MM.1S (cell line): ENCODE data around the gene GTPBP3.

Experiments
- DNase-seq: peaks from one replicate; pipeline ENCODE4 v3.0.0-alpha.2; 2015
- H2AFZ ChIP-seq: fragments of 300-600 bp; sonication (generic); 2 replicates; pipeline ENCODE4 v1.6.0; 2016; ENCODE audit warnings: antibody characterized with exemption, low read length
- H3F3A ChIP-seq: fragments of 300-600 bp; sonication (generic); 2 replicates; pipeline ENCODE4 v1.6.1; 2016; ENCODE audit warnings: mild to moderate bottlenecking, antibody characterized with exemption, low read length, moderate library complexity, mixed read lengths; ENCODE audit not compliant: insufficient read depth
- H3K27ac ChIP-seq: fragments of 300-600 bp; sonication (generic); 2 replicates; pipeline ENCODE4 v1.5.1; 2016; ENCODE audit warnings: mild to moderate bottlenecking, low read length
- H3K27me3 ChIP-seq: fragments of 300-600 bp; sonication (generic); replicated peaks from 2 replicates; pipeline ENCODE4 v1.6.0; 2016; ENCODE audit warnings: low read length; ENCODE audit not compliant: insufficient read depth
- H3K36me3 ChIP-seq: fragments of 300-600 bp; sonication (generic); replicated peaks from 2 replicates; pipeline ENCODE4 v1.6.1; 2016; ENCODE audit warnings: mild to moderate bottlenecking, low read length, mixed read lengths; ENCODE audit not compliant: insufficient read depth
- H3K4me1 ChIP-seq: fragments of 300-600 bp; sonication (generic); 2 replicates; pipeline ENCODE4 v1.6.1; 2016; ENCODE audit warnings: low read length, mixed read lengths
- H3K4me2 ChIP-seq: fragments of 300-600 bp; sonication (generic); 2 replicates; pipeline ENCODE4 v1.6.0; 2016; ENCODE audit warnings: low read depth, low read length
- H3K4me3 ChIP-seq: fragments of 300-600 bp; sonication (generic); 2 replicates; pipeline ENCODE4 v1.5.1; 2016; ENCODE audit warnings: low read length, mixed read lengths
- H3K79me2 ChIP-seq: fragments of 300-600 bp; sonication (generic); 2 replicates; pipeline ENCODE4 v1.6.1; 2016; ENCODE audit warnings: mixed run types, low read length, mixed read lengths
- H3K9ac ChIP-seq: fragments of 300-600 bp; sonication (generic); 2 replicates; pipeline ENCODE4 v1.6.1; 2016; ENCODE audit warnings: low read length, mixed read lengths
- H3K9me2 ChIP-seq: fragments of 300-600 bp; sonication (generic); replicated peaks from 2 replicates; pipeline ENCODE4 v1.6.1; 2016; ENCODE audit warnings: mild to moderate bottlenecking, low read length, mixed read lengths; ENCODE audit not compliant: insufficient read depth
- H3K9me3 ChIP-seq: fragments of 300-600 bp; sonication (generic); replicated peaks from 2 replicates; pipeline ENCODE4 v1.6.1; 2016; ENCODE audit warnings: mild to moderate bottlenecking, low read length, mixed read lengths; ENCODE audit not compliant: insufficient read depth
- H4K20me1 ChIP-seq: fragments of 300-600 bp; sonication (generic); 2 replicates; pipeline ENCODE4 v1.6.1; 2016; ENCODE audit warnings: mild to moderate bottlenecking, low read length, moderate library complexity, mixed read lengths; ENCODE audit not compliant: insufficient read depth
- EZH2 ChIP-seq: fragments of 300-600 bp; sonication (generic); optimal IDR thresholded peaks from 2 replicates; pipeline ENCODE3; 2017; ENCODE audit warnings: low read depth, mild to moderate bottlenecking, antibody characterized with exemption, low read length, mixed read lengths
- EZH2phosphoT487 ChIP-seq: fragments of 300-600 bp; sonication (generic); IDR thresholded peaks from 2 replicates; pipeline ENCODE4 v1.6.1; 2018; ENCODE audit warnings: antibody characterized with exemption, low read length
- TF ChIP-seq, protein P1 (sequence below): fragments of 300-600 bp; sonication (generic); IDR thresholded peaks from 2 replicates; pipeline ENCODE4 v1.5.1; 2016; ENCODE audit warnings: antibody characterized with exemption, low read length, mixed read lengths

GTPBP3 gene

DNA sequence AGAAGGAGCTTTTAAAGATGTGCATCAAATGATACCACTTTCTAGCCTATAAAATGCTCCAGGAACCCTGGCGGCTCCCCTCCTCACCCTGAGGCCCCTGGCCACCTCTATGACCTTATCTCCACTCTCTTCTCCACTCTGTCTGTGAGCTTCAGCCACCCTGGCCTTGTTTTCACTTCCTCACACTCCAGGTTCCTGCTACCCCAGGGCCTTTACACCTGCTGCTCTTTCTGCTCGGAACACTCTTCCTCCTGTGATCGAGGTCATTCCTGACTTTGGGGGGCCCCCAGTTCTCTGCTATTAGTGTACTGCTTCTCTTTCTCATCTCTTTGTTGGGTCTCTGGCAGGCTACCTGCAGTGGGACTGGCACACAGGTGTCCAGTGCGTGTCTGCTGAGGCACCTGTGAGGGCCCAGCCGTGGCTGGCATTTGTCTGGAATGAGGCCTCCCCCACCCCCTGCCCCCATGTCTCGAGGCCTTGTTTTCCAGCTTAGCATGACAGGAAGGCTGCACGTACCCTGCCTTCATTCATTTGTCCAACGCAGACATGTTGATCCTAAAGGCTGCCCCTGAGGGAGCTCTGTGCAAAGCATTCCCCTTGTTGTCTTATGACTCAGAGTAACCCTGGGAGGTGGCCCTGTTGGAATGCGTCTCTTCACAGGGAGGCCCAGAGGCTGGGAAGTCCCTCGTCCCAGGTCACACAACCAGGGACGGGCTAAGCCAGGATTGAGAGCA, 25.7 kb upstream of the GTPBP3 start:
- Histone ChIP-seq H3K4me1 (peaks cover 7% of the 10 kb centered on the region; the same call in 1 of the 2 replicates), H3F3A (peaks cover 7% of the 10 kb centered on the region), H3K9ac (no peak overlapping the region), H3K27me3 (no peaks in the 10 kb centered on the region), H3K79me2 (peaks cover 64% of the 10 kb centered on the region), H3K36me3 (0 out of 2 replicates have a peak, but pooled peaks cover 4% of the 10 kb centered on the region), H4K20me1 (no peaks in the 10 kb centered on the region), H2AFZ (no peak overlapping the region), H3K27ac (no peak overlapping the region), H3K4me2 (no peak overlapping the region), H3K9me2 (no peaks in the 10 kb centered on the region), H3K9me3 (no peaks in the 10 kb centered on the region), H3K4me3 (no peak overlapping the region)
- no peak for DNase-seq
- TF ChIP-seq, protein P1, sequence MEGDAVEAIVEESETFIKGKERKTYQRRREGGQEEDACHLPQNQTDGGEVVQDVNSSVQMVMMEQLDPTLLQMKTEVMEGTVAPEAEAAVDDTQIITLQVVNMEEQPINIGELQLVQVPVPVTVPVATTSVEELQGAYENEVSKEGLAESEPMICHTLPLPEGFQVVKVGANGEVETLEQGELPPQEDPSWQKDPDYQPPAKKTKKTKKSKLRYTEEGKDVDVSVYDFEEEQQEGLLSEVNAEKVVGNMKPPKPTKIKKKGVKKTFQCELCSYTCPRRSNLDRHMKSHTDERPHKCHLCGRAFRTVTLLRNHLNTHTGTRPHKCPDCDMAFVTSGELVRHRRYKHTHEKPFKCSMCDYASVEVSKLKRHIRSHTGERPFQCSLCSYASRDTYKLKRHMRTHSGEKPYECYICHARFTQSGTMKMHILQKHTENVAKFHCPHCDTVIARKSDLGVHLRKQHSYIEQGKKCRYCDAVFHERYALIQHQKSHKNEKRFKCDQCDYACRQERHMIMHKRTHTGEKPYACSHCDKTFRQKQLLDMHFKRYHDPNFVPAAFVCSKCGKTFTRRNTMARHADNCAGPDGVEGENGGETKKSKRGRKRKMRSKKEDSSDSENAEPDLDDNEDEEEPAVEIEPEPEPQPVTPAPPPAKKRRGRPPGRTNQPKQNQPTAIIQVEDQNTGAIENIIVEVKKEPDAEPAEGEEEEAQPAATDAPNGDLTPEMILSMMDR = no peak
- TF ChIP-seq EZH2 (no peak), EZH2phosphoT487 (no peak)

DNA sequence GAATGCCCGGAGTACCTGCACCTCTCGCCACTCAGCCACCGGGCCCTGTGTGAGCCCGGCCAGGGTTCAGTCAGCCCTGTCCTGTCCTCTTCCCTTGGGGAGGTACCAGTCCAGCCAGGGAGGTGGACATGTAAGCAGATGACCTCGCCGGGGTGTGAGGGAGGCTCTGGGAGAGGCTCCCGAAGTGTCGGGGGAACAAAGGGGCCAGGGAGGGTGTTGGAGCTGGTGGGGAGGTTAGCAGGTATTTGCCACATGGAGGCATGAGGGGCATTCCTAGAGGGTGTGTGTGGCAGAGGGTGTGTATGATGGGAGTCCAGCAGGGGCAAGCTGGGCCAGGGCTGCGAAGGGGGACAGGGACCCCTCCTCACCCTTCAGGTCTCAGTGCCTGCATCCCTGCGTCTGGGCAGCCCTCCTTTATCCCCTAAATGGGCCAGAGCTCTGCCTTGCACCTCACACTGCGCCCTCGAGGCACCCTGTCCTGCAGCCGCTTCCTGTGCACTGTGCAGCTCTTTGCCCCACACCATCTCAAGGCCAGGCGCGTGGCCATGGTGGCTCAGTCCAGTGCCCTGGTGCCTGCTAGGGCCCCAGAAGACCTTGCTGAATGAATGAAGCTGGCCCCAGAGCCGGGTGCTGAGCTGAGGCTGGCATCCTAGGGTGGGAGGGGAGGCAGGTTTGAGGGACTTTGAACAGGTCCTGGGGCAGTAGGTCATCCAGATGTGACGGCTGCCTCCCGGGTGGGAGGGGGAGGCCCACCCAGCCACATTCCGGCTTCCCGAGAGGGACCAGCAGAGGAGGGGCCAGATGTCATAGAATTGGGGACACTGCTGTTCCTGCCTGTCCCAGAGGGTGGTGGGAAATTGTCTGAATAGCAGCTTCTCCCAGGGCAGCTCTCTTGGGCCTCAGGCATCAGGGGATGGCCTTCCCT, 24.9 kb upstream of the GTPBP3 start:
- Histone ChIP-seq H3K79me2 (peaks cover 56% of the 10 kb centered on the region), H3K4me1 (peaks cover 7% of the 10 kb centered on the region; the same call in 1 of the 2 replicates), H3K4me2 (no peak overlapping the region), H4K20me1 (no peaks in the 10 kb centered on the region), H3K4me3 (no peak overlapping the region), H3K36me3 (0 out of 2 replicates have a peak, but pooled peaks cover 4% of the 10 kb centered on the region), H3K9me2 (no peaks in the 10 kb centered on the region), H3K9ac (no peak overlapping the region), H3K27ac (no peak overlapping the region), H3F3A (peaks cover 5% of the 10 kb centered on the region; the same call in 1 of the 2 replicates), H3K27me3 (no peaks in the 10 kb centered on the region), H3K9me3 (no peaks in the 10 kb centered on the region), H2AFZ (no peak overlapping the region)
- DNase-seq = no peak
- TF ChIP-seq EZH2phosphoT487 (no peak), EZH2 (no peak)
- TF ChIP-seq, protein P1 = no peak

DNA sequence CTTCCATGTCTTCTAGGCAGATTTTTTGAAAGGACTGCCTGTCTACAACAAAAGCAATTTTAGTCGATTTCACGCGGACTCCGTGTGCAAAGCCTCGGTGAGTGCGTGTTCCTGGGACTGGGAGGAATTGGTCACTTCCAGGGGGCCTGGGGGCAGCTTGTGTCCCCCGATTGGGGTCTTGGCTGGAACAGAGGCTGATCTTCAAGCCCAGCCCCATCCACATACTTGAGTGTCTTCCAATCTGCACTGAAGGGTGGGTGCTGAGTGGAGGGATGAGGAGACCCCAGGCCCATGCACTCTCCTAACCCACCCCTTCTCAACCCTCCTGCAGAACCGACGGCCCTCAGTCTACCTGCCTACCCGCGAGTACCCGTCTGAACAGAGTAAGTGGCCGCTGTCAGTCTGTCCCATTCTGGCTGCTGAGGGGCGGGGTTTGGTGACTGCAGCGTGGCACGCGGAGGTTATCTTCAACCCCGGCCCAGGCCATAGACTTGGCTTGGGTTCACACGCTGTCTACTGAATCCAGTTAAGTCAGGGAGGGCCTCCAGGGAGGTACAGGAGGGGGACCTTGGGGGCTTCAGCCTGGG, 23.3 kb upstream of the GTPBP3 start:
- Histone ChIP-seq H3K4me2 (no peak overlapping the region), H3K27ac (no peak overlapping the region), H3K4me3 (no peak overlapping the region), H2AFZ (no peak overlapping the region), H3K9ac (no peak overlapping the region), H3F3A (no peaks in the 10 kb centered on the region), H3K9me2 (no peaks in the 10 kb centered on the region), H3K79me2 (peaks cover 49% of the 10 kb centered on the region), H3K9me3 (no peaks in the 10 kb centered on the region), H3K4me1 (peaks cover 7% of the 10 kb centered on the region; the same call in 1 of the 2 replicates), H3K27me3 (no peaks in the 10 kb centered on the region), H3K36me3 (0 out of 2 replicates have a peak, but pooled peaks cover 4% of the 10 kb centered on the region), H4K20me1 (no peaks in the 10 kb centered on the region)
- TF ChIP-seq, protein P1 = no peak
- TF ChIP-seq EZH2phosphoT487 (no peak), EZH2 (no peak)
- no peak for DNase-seq
